Stimulated activated CD4-positive, alpha-beta T cell treated with anti-CD3 and anti-CD28 coated beads, Interleukin-2, amount 100 ng/mL, for 24 hours (primary cell): ENCODE measurements around the gene CCDC170.
"Not testable (repeated sequence)": the region's sequence is repeated elsewhere in the genome, so short reads cannot be mapped to it uniquely, and the experiment has no call there.

Source experiments
- DNase-seq, 2 donors: peaks; one replicate each; pipeline ENCODE4 v3.0.0-alpha.2; 2020

The CCDC170 gene

GRCh38 chr6:151494936-151495320, 1.1 kb downstream of the CCDC170 start:
- DNase-seq: no peak

- no peak for DNase-seq
These were observed 1.6 kb downstream of the CCDC170 start for GRCh38 chr6:151495380-151495779.

GRCh38 chr6:151497905-151498304, 4.1 kb downstream of the CCDC170 start:
- DNase-seq: no peak

- no peak for DNase-seq
These were observed 4.5 kb downstream of the CCDC170 start for GRCh38 chr6:151498327-151498726.

GRCh38 chr6:151499551-151499950, 5.7 kb downstream of the CCDC170 start:
- no peak for DNase-seq

- DNase-seq: no peak
These were observed 7.8 kb downstream of the CCDC170 start for GRCh38 chr6:151501511-151502136.

GRCh38 chr6:151502499-151502898, 8.7 kb downstream of the CCDC170 start:
- DNase-seq: no peak

- DNase-seq: no peak
These were observed 12.9 kb downstream of the CCDC170 start for GRCh38 chr6:151506761-151507160.

- no peak for DNase-seq
These were observed 15.2 kb downstream of the CCDC170 start for GRCh38 chr6:151509048-151509447.

- DNase-seq: no peak
These were observed 18.7 kb downstream of the CCDC170 start for GRCh38 chr6:151512481-151512880.

GRCh38 chr6:151514000-151514730, 20.3 kb downstream of the CCDC170 start:
- DNase-seq: no peak

GRCh38 chr6:151518992-151519391, 25.2 kb downstream of the CCDC170 start:
- not testable (repeated sequence) for DNase-seq

- no peak for DNase-seq
These were observed 29.2 kb downstream of the CCDC170 start for GRCh38 chr6:151523034-151523433.

GRCh38 chr6:151524059-151524458, 30.2 kb downstream of the CCDC170 start:
- DNase-seq: no peak

- no peak for DNase-seq
These were observed 40.8 kb downstream of the CCDC170 start for GRCh38 chr6:151534576-151534975.

GRCh38 chr6:151535476-151536187, 41.8 kb downstream of the CCDC170 start:
- DNase-seq: no peak

- DNase-seq: no peak
These were observed 42.3 kb downstream of the CCDC170 start for GRCh38 chr6:151536188-151536479.

GRCh38 chr6:151537556-151537955, 43.7 kb downstream of the CCDC170 start:
- no peak for DNase-seq

- no peak for DNase-seq
These were observed 45.9 kb downstream of the CCDC170 start for GRCh38 chr6:151539506-151540268.

- DNase-seq: no peak
These were observed 50.6 kb downstream of the CCDC170 start for GRCh38 chr6:151544453-151544852.

GRCh38 chr6:151544884-151545283, 51.1 kb downstream of the CCDC170 start:
- DNase-seq: not testable (repeated sequence)

- DNase-seq: no peak
These were observed 53.3 kb downstream of the CCDC170 start for GRCh38 chr6:151546941-151547659.

GRCh38 chr6:151548201-151548600, 54.4 kb downstream of the CCDC170 start:
- no peak for DNase-seq
